OCI-LY7 (cell line): ENCODE results near the gene ARAP1.

ENCODE experiments used
- EZH2phosphoT487 ChIP-seq: fragments of 200-600 bp; sonication (generic); IDR thresholded peaks from 2 replicates; pipeline ENCODE4 v1.6.1; 2018; ENCODE audit warnings: low read depth, borderline replicate concordance, mild to moderate bottlenecking, mixed run types, antibody characterized with exemption, low read length, moderate library complexity, mixed read lengths
- TF ChIP-seq, protein P1 (sequence below): fragments of 200-600 bp; sonication (generic); conservative IDR thresholded peaks from 2 replicates; pipeline ENCODE4 v1.5.1; 2014; ENCODE audit warnings: mild to moderate bottlenecking, antibody characterized with exemption, low read length, moderate library complexity, mixed read lengths

GRCh38 chr11:72655014-72655413 lies 97.2 kb downstream of the ARAP1 start:
- TF ChIP-seq, protein P1, sequence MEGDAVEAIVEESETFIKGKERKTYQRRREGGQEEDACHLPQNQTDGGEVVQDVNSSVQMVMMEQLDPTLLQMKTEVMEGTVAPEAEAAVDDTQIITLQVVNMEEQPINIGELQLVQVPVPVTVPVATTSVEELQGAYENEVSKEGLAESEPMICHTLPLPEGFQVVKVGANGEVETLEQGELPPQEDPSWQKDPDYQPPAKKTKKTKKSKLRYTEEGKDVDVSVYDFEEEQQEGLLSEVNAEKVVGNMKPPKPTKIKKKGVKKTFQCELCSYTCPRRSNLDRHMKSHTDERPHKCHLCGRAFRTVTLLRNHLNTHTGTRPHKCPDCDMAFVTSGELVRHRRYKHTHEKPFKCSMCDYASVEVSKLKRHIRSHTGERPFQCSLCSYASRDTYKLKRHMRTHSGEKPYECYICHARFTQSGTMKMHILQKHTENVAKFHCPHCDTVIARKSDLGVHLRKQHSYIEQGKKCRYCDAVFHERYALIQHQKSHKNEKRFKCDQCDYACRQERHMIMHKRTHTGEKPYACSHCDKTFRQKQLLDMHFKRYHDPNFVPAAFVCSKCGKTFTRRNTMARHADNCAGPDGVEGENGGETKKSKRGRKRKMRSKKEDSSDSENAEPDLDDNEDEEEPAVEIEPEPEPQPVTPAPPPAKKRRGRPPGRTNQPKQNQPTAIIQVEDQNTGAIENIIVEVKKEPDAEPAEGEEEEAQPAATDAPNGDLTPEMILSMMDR, result no peak
- no peak for TF ChIP-seq EZH2phosphoT487
